ENCODE data around the gene UGT8.
"Not testable (repeated sequence)": the region's sequence is repeated elsewhere in the genome, so short reads cannot be mapped to it uniquely, and the experiment has no call there.

UGT8 gene

DNA sequence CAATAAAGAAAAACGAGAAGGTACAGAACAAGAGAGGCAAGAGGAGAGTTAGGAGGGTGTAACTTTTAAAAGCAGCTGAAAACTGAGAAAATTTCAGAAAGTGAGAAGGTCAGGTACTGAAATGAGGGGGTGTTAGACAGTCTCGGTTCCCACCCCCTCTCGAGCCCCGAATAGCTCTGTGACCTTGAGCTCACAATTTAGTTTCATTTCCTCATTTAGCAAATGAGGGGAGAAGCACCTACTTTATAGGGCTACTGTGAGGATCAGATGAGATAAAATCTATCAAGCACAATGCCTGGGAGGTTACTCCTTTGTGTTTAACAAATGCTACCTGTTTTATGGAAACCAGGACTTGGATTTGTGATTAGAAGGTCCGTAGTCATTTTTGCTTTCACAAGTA lies 4.9 kb downstream of the UGT8 start:
- ChIA-PET POLR2A (ENCODE audit: low non-redundant PET) (no interaction called here), CTCF (interaction anchor here (0.6 kb wide), 1 partner anchor 91 kb away, joined by 3 read pairs; no protein-coding TSS in a partner anchor)
- TF ChIP-seq, protein P1, sequence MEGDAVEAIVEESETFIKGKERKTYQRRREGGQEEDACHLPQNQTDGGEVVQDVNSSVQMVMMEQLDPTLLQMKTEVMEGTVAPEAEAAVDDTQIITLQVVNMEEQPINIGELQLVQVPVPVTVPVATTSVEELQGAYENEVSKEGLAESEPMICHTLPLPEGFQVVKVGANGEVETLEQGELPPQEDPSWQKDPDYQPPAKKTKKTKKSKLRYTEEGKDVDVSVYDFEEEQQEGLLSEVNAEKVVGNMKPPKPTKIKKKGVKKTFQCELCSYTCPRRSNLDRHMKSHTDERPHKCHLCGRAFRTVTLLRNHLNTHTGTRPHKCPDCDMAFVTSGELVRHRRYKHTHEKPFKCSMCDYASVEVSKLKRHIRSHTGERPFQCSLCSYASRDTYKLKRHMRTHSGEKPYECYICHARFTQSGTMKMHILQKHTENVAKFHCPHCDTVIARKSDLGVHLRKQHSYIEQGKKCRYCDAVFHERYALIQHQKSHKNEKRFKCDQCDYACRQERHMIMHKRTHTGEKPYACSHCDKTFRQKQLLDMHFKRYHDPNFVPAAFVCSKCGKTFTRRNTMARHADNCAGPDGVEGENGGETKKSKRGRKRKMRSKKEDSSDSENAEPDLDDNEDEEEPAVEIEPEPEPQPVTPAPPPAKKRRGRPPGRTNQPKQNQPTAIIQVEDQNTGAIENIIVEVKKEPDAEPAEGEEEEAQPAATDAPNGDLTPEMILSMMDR (conservative IDR thresholded peaks at IDR 0.05; ENCODE audit: low read depth), result no peak
- DNase-seq (ENCODE audit: low spot score), result no peak
- no peak overlapping the region for H3K27ac ChIP-seq

DNA sequence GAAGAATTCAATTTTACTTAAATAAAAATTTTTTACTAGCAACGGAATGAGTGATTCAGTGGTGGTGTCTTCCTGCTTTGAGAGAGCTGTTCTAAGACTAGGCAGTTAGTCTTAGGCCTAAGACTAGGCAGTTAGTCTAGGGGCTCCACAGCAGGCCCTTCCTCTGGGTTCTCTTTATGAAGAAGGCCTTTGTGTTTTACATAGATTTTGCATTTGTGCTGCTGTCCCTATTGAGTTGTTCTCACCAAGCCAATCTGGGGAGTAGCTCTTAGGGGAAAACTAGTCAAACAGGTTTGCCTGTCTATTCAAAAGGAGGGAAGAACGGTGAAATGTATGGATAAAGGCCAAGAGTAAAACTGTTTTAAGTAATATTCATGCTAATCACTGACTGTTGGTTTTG lies 7.6 kb downstream of the UGT8 start:
- TF ChIP-seq, protein P1 (conservative IDR thresholded peaks at IDR 0.05; ENCODE audit: low read depth), result no peak
- CTCF ChIA-PET, result no interaction called here
- no peak overlapping the region for H3K27ac ChIP-seq
- POLR2A ChIA-PET (ENCODE audit: low non-redundant PET), result no interaction called here
- DNase-seq (ENCODE audit: low spot score), result peak; percentile 36

DNA sequence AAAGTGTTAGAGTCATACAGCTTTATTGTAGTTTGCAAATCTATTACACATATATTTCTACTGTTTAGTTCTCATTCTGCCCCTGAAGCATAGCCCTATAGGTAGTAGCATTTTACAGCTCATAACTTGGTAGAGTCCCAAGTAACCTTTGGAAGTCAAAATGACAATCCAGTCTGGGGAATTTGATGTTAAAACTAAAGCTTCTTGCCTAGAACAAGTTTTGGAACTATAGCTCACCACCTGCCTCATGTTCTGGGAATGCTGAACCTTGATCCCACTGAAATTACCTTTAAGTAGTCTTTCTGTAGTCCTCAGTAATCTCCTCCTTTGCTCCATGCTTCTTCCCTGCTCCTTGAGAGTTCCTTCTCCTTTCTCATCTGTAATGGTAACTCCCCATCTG lies 8.4 kb downstream of the UGT8 start:
- TF ChIP-seq, protein P1 (conservative IDR thresholded peaks at IDR 0.05; ENCODE audit: low read depth), result no peak
- H3K27ac ChIP-seq, result no peak overlapping the region
- CTCF ChIA-PET, result no interaction called here
- DNase-seq (ENCODE audit: low spot score), result no peak
- POLR2A ChIA-PET (ENCODE audit: low non-redundant PET), result no interaction called here

DNA sequence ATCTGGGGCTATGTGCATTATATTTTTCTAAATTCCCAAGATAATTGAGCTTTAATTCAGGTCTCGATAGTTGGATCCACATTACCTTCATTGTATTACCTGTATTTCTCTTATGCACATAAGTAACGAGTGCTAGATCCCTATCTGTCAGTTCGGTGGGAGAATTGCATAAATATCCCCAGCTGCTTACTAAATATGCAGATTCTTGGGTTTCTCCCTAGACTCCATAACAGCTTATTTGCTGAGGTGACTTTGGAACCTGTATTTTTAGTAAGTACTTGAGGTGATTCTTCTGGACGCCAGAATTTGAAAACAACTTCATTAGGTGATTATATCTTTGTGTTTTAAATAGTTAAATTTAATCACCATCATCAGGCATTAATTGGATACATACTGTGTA lies 15.0 kb downstream of the UGT8 start:
- DNase-seq (ENCODE audit: low spot score), result no peak
- CTCF ChIA-PET, result interaction anchor here (0.8 kb wide), 1 partner anchor 45 kb away, joined by 4 read pairs; no protein-coding TSS in a partner anchor
- H3K27ac ChIP-seq, result no peak overlapping the region
- TF ChIP-seq, protein P1 (conservative IDR thresholded peaks at IDR 0.05; ENCODE audit: low read depth), result no peak
- POLR2A ChIA-PET (ENCODE audit: low non-redundant PET), result no interaction called here

DNA sequence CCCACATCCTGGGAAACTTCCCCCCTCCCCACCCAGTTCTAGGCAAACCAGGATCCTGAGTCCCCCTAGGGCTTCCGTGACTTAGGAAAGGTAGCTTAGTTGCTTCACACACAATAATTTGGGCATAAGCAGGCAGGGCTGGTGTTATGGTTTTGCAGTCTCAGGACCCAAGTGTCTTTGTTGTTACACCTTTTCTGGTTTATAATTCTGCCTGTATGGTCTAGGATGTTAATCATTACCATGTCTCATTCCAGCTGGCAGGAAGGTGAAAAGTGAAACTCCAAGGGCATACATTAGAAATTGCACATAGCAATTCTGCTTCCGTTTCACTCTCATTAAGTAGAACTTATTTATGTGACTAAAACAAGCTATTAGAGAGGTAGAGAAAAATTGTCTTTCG lies 16.8 kb downstream of the UGT8 start:
- DNase-seq (ENCODE audit: low spot score), result no peak
- H3K27ac ChIP-seq, result no peak overlapping the region
- CTCF ChIA-PET, result interaction anchor here (0.7 to 0.9 kb wide), 2 partner anchors 53 to 149 kb away, joined by 3 read pairs; no protein-coding TSS in a partner anchor
- POLR2A ChIA-PET (ENCODE audit: low non-redundant PET), result no interaction called here
- TF ChIP-seq, protein P1 (conservative IDR thresholded peaks at IDR 0.05; ENCODE audit: low read depth), result no peak

DNA sequence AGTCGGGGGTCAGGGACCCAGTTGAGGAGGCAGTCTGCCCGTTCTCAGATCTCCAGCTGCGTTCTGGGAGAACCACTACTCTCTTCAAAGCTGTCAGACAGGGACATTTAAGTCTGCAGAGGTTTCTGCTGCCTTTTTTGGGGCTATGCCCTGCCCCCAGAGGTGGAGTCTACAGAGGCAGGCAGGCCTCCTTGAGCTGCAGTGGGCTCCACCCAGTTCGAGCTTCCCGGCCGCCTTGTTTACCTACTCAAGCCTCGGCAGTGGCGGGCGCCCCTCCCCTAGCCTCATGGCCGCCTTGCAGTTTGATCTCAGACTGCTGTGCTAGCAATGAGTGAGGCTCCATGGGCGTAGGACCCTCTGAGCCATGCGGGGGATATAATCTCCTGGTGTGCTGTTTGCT lies 17.4 kb downstream of the UGT8 start:
- POLR2A ChIA-PET (ENCODE audit: low non-redundant PET); H3K27ac ChIP-seq; DNase-seq (ENCODE audit: low spot score): not testable (repeated sequence)
- CTCF ChIA-PET, result interaction anchor here (0.9 kb wide), 1 partner anchor 150 kb away, joined by 3 read pairs; no protein-coding TSS in a partner anchor

DNA sequence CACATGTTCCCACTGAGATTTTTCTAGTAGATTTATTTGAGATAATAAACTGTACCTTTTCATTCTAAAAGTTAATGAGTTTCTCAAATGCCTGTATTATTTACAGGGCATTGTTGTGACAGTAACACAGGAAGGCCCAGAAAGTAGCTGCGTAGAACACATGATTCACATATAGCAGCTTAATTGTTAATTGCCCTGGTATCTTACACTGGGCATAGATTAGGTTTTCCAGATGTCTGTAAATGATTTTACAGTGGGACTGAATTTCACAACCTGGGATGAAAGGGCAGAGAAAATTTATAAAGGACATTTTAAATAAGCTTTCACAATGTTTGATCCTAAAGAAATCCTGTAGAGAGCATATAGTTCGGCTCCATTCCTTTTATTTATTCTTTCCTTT lies 27.6 kb downstream of the UGT8 start:
- CTCF ChIA-PET, result no interaction called here
- no peak for DNase-seq (ENCODE audit: low spot score)
- POLR2A ChIA-PET (ENCODE audit: low non-redundant PET), result no interaction called here

More for the DNA sequence above, 27.6 kb downstream of the UGT8 start:
- no peak overlapping the region for H3K27ac ChIP-seq
- TF ChIP-seq, protein P1 (conservative IDR thresholded peaks at IDR 0.05; ENCODE audit: low read depth), result no peak
